AG04450 (cell line): ENCODE data around the gene SPAG5. TPM values are rescaled to one million over a fixed set of nuclear protein-coding genes. Genes with fewer than 3 reads are reported as not detected.

ENCODE experiments used
- CTCF ChIA-PET: fragments of 300-600, 350-600 bp; formaldehyde crosslinking; extraction: SDS; loops from one replicate; lab custom pipeline; 2022; ENCODE audit warnings: antibody characterized with exemption, inconsistent platforms; lab: Charles Lee
- POLR2A ChIA-PET: fragments of 350-600 bp; formaldehyde crosslinking; extraction: SDS; loops from one replicate; lab custom pipeline; 2021; ENCODE audit warnings: antibody characterized with exemption, inconsistent platforms; lab: Yijun Ruan, JAX
- DNase-seq: peaks from one replicate; pipeline ENCODE4 v3.0.0-alpha.2; 2011; ENCODE audit warnings: low read depth, low spot score
- H3K27ac ChIP-seq: one replicate; pipeline ENCODE4 v1.5.1; 2012; ENCODE audit warnings: low read depth, low read length, control low read depth
- H3K27me3 ChIP-seq: one replicate; pipeline ENCODE4 v1.6.0; 2012; ENCODE audit warnings: low read length; ENCODE audit not compliant: control insufficient read depth, insufficient read depth
- H3K4me3 ChIP-seq: 2 replicates; pipeline ENCODE4 v1.5.1; 2011; ENCODE audit warnings: mild to moderate bottlenecking, low read depth, low read length, control low read depth
- H3K9me3 ChIP-seq: 2 replicates; pipeline ENCODE4 v1.5.1; 2012; ENCODE audit warnings: low read length; ENCODE audit not compliant: control insufficient read depth, insufficient read depth
- polyA plus RNA-seq: library from polyadenylated mRNA; depleted of rRNA; stranded (reverse); fragments of >200 nt; gene quantifications from 2 replicates; pipeline ENCODE4 v1.2.3, GENCODE V29; 2011
- TF ChIP-seq, protein P1 (sequence below): IDR thresholded peaks from 2 replicates; pipeline ENCODE4 v1.5.1; 2011; ENCODE audit warnings: low read depth, low read length, control low read depth, inconsistent platforms

Gene SPAG5
- polyA plus RNA-seq, 1 experiment, result 17.4 TPM

DNA sequence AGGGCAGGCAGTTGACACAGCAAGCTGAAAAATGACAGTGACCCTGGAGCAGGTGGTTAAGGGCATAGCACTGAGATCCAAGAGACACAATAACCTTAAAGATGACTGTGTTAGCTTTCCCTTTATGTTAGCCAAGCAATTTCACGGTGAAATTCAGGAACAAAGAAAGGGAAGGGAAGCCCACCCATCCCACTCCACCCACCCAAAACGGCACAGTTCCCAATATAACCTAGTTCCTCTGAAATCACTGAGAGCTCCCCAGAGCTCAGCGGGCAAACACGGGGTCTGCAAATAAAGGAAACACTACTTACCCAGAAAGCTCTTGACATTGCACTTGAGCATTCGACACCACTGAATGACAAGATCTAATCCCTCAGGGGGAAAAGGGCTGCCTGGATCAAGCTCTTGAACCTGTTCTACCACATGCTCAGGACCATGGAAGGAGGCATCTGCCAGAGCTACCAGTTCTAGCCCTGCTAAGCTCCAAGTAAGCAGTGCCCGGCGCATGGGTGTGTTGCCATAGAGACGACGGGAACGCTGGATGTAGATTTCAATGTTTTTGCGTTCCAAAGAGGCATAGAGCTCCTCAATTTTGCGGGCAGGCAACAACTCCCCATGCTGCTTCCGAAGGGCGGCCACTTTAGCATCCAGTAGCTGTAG lies 35.5 kb upstream of the SPAG5 start:
- H3K27me3 ChIP-seq, result no peaks in the 10 kb centered on the region
- no peaks in the 10 kb centered on the region for H3K9me3 ChIP-seq
- TF ChIP-seq, protein P1, sequence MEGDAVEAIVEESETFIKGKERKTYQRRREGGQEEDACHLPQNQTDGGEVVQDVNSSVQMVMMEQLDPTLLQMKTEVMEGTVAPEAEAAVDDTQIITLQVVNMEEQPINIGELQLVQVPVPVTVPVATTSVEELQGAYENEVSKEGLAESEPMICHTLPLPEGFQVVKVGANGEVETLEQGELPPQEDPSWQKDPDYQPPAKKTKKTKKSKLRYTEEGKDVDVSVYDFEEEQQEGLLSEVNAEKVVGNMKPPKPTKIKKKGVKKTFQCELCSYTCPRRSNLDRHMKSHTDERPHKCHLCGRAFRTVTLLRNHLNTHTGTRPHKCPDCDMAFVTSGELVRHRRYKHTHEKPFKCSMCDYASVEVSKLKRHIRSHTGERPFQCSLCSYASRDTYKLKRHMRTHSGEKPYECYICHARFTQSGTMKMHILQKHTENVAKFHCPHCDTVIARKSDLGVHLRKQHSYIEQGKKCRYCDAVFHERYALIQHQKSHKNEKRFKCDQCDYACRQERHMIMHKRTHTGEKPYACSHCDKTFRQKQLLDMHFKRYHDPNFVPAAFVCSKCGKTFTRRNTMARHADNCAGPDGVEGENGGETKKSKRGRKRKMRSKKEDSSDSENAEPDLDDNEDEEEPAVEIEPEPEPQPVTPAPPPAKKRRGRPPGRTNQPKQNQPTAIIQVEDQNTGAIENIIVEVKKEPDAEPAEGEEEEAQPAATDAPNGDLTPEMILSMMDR, result no peak
- H3K4me3 ChIP-seq, result no peak overlapping the region
- POLR2A ChIA-PET, result no interaction called here
- CTCF ChIA-PET, result interaction anchor here (1.3 to 1.6 kb wide), 2 partner anchors 9 to 13 kb away, joined by 4 read pairs; no protein-coding TSS in a partner anchor
- no peak overlapping the region for H3K27ac ChIP-seq
- DNase-seq, result no peak

- POLR2A ChIA-PET, result no interaction called here
Observed at GRCh38 chr17:28626818-28627217, 28.0 kb upstream of the SPAG5 start.

DNA sequence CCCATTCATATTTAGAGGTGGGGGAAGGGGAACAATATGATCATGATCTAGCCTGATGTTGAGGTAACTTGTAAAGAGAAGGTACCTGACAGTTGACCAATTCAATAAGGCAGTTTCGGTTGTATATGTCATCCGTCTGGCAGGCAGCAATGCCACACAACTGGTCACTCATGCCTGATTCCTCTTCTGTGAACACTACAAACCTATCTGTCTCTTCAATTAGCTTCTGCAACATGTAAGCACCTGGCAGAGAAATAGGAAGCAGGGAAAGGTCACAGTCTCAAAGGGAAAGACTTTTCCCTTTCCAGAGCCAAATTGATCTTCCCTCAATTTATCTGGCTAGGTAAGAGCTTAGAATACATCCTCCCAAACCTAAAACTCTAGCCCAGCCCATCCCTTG lies 25.3 kb upstream of the SPAG5 start:
- ChIA-PET POLR2A (no interaction called here), CTCF (interaction anchor here (1.5 kb wide), 1 partner anchor 11 kb away, joined by 8 read pairs; no protein-coding TSS in a partner anchor)
- no peaks in the 10 kb centered on the region for H3K27me3 ChIP-seq

More at GRCh38 chr17:28626818-28627217, 28.0 kb upstream of the SPAG5 start:
- no peak for DNase-seq
- Histone ChIP-seq H3K27me3 (no peaks in the 10 kb centered on the region), H3K9me3 (no peaks in the 10 kb centered on the region), H3K4me3 (no peak overlapping the region), H3K27ac (no peak overlapping the region)
- CTCF ChIA-PET, result no interaction called here
- TF ChIP-seq, protein P1, result no peak

DNA sequence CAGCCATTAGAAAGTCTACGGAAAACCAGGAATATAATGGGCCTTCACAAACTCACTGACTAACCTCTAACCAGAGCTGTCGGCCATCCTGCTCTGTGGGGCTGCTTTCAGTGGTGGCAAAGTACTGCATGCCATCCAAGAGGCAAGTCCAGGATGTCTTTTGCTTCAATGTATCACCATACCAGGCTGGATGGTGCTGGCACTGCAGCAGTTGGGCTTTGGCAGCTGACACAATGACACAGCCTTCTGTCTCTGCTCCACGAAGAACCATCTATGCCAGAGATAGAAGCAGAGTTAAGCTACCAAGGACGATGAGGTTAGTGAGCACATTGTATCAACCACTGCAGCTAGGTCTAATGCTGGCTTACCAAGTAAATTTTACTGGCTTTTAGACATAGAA lies 24.9 kb upstream of the SPAG5 start:
- TF ChIP-seq, protein P1, result no peak
- ChIA-PET POLR2A (no interaction called here), CTCF (interaction anchor here (0.6 to 1.5 kb wide), 2 partner anchors 11 to 83 kb away, joined by 3 to 8 read pairs; no protein-coding TSS in a partner anchor)
- H3K9me3 ChIP-seq, result no peaks in the 10 kb centered on the region
- H3K27ac ChIP-seq, result no peak overlapping the region
- no peak for DNase-seq
- H3K27me3 ChIP-seq, result no peaks in the 10 kb centered on the region
- no peak overlapping the region for H3K4me3 ChIP-seq

More for the DNA sequence above, 25.3 kb upstream of the SPAG5 start:
- Histone ChIP-seq H3K9me3 (no peaks in the 10 kb centered on the region), H3K27ac (no peak overlapping the region), H3K4me3 (no peak overlapping the region)
- TF ChIP-seq, protein P1, result no peak
- DNase-seq, result no peak

GRCh38 chr17:28622186-28622585 lies 23.4 kb upstream of the SPAG5 start:
- Histone ChIP-seq H3K27me3 (no peaks in the 10 kb centered on the region), H3K4me3 (no peak overlapping the region), H3K9me3 (no peaks in the 10 kb centered on the region), H3K27ac (no peak overlapping the region)
- ChIA-PET POLR2A (no interaction called here), CTCF (interaction anchor here (1.6 kb wide), 1 partner anchor 10 kb away, joined by 5 read pairs; no protein-coding TSS in a partner anchor)
- DNase-seq, result no peak
- TF ChIP-seq, protein P1, result no peak
